GM23338 (cell line): ENCODE data around the gene NR3C1. TPM values are rescaled to one million over a fixed set of nuclear protein-coding genes. Genes with fewer than 3 reads are reported as not detected.

ENCODE experiments used
- ATAC-seq: fragments of 200-7000 bp; cut with Tn5 transposase; 3 replicates; pipeline ENCODE4 v1.9.1; 2020
- DNase-seq: peaks from one replicate; pipeline ENCODE4 v3.0.0-alpha.2; 2015; ENCODE audit warnings: low spot score
- H2AFZ ChIP-seq: fragments of 200-600 bp; sonication (generic); 2 replicates; pipeline ENCODE4 v1.8.0; 2016; ENCODE audit warnings: antibody characterized with exemption, mild to moderate bottlenecking, moderate library complexity
- H3F3A ChIP-seq: fragments of 200-600 bp; sonication (generic); replicated peaks from 2 replicates; pipeline ENCODE4 v1.8.0; 2017; ENCODE audit warnings: antibody characterized with exemption, mixed run types, low read depth
- H3K27ac ChIP-seq: fragments of 200-600 bp; sonication (generic); 2 replicates; pipeline ENCODE4 v1.6.1; 2016; ENCODE audit warnings: low read depth
- H3K27me3 ChIP-seq: fragments of 200-600 bp; sonication (generic); 2 replicates; pipeline ENCODE4 v1.8.0; 2016; ENCODE audit warnings: mild to moderate bottlenecking, mixed run types, moderate library complexity; ENCODE audit not compliant: insufficient read depth
- H3K36me3 ChIP-seq: fragments of 200-600 bp; sonication (generic); 2 replicates; pipeline ENCODE4 v1.8.0; 2016; ENCODE audit warnings: mild to moderate bottlenecking; ENCODE audit not compliant: insufficient read depth
- H3K4me1 ChIP-seq: fragments of 200-600 bp; sonication (generic); 2 replicates; pipeline ENCODE4 v1.8.0; 2016; ENCODE audit warnings: mild to moderate bottlenecking, moderate library complexity; ENCODE audit not compliant: insufficient read depth
- H3K4me2 ChIP-seq: fragments of 200-600 bp; sonication (generic); 2 replicates; pipeline ENCODE4 v1.7.1; 2017; ENCODE audit warnings: mixed run types
- H3K4me3 ChIP-seq: fragments of 200-600 bp; sonication (generic); 2 replicates; pipeline ENCODE4 v1.6.1; 2016; ENCODE audit warnings: mixed run types
- H3K79me2 ChIP-seq: fragments of 200-600 bp; sonication (generic); replicated peaks from 2 replicates; pipeline ENCODE4 v1.8.0; 2017; ENCODE audit warnings: mild to moderate bottlenecking; ENCODE audit not compliant: insufficient read depth
- H3K9me2 ChIP-seq: fragments of 200-600 bp; sonication (generic); 2 replicates; pipeline ENCODE4 v1.8.0; 2017; ENCODE audit not compliant: insufficient read depth
- H4K20me1 ChIP-seq: fragments of 200-600 bp; sonication (generic); replicated peaks from 2 replicates; pipeline ENCODE4 v1.8.0; 2017; ENCODE audit warnings: mild to moderate bottlenecking; ENCODE audit not compliant: insufficient read depth
- H3K27ac Mint-ChIP-seq: 2 replicates; pipeline ENCODE4 v1.8.0; 2020; ENCODE audit warnings: inconsistent platforms, mild to moderate bottlenecking, moderate library complexity, mixed read lengths
- H3K27me3 Mint-ChIP-seq: 3 replicates; pipeline ENCODE4 v1.8.0; 2022; ENCODE audit warnings: low read depth, mild to moderate bottlenecking, moderate library complexity, mixed read lengths, inconsistent platforms; ENCODE audit not compliant: insufficient read depth, poor library complexity
- H3K36me3 Mint-ChIP-seq: 3 replicates; pipeline ENCODE4 v1.8.0; 2021; ENCODE audit warnings: low read depth, mild to moderate bottlenecking, inconsistent platforms, moderate library complexity, mixed read lengths
- H3K4me1 Mint-ChIP-seq: 3 replicates; pipeline ENCODE4 v1.8.0; 2020; ENCODE audit warnings: mild to moderate bottlenecking, inconsistent platforms, mixed read lengths
- H3K4me3 Mint-ChIP-seq: 3 replicates; pipeline ENCODE4 v1.8.0; 2021; ENCODE audit warnings: moderate library complexity, mild to moderate bottlenecking, inconsistent platforms, mixed read lengths
- H3K9me3 Mint-ChIP-seq: 3 replicates; pipeline ENCODE4 v1.8.0; 2020; ENCODE audit warnings: moderate library complexity, mild to moderate bottlenecking, inconsistent platforms, mixed read lengths
- CREB1 ChIP-seq: fragments of 250-450 bp; sonication (Bioruptor Pico); IDR thresholded peaks from 2 replicates; pipeline ENCODE4 v1.5.0; 2020; ENCODE audit warnings: low read depth, mild to moderate bottlenecking, moderate library complexity
- EZH2 ChIP-seq: fragments of 200-600 bp; sonication (generic); IDR thresholded peaks from one replicate; pipeline ENCODE4 v1.8.0; 2017; ENCODE audit warnings: antibody characterized with exemption, mild to moderate bottlenecking, low read depth; ENCODE audit not compliant: unreplicated experiment
- EZH2phosphoT487 ChIP-seq: fragments of 200-600 bp; sonication (generic); IDR thresholded peaks from one replicate; pipeline ENCODE4 v1.8.1; 2018; ENCODE audit warnings: antibody characterized with exemption; ENCODE audit not compliant: unreplicated experiment
- JUNB ChIP-seq: IDR thresholded peaks from one replicate; pipeline ENCODE4 v1.6.1; 2016; ENCODE audit warnings: antibody characterized with exemption; ENCODE audit not compliant: unreplicated experiment
- NANOG ChIP-seq: IDR thresholded peaks from 2 replicates; pipeline ENCODE4 v1.6.1; 2016; ENCODE audit warnings: antibody characterized with exemption, borderline replicate concordance
- POLR2AphosphoS5 ChIP-seq: IDR thresholded peaks from 2 replicates; pipeline ENCODE4 v1.6.1; 2016; ENCODE audit warnings: antibody characterized with exemption, low read depth
- STAT1 ChIP-seq: IDR thresholded peaks from one replicate; pipeline ENCODE4 v1.6.1; 2016; ENCODE audit warnings: antibody characterized with exemption; ENCODE audit not compliant: unreplicated experiment
- ZNF114 ChIP-seq: fragments of 250-450 bp; sonication (Bioruptor Pico); IDR thresholded peaks from 2 replicates; pipeline ENCODE4 v1.5.0; 2020; ENCODE audit warnings: mild to moderate bottlenecking, moderate library complexity
- ZNF331 ChIP-seq: fragments of 250-450 bp; sonication (Bioruptor Pico); IDR thresholded peaks from 2 replicates; pipeline ENCODE4 v1.5.0; 2020; ENCODE audit warnings: low read depth, mild to moderate bottlenecking, moderate library complexity
- polyA plus RNA-seq: library from polyadenylated mRNA; unstranded; fragments of >200 nt; fragmentation: Nextera tagmentation; extraction: Ambion mirVana; gene quantifications from 2 replicates; pipeline ENCODE4 v1.2.1, GENCODE V29; 2016
- total RNA-seq: library from RNA; depleted of rRNA; stranded (reverse); fragments of >200 nt; shearing (Covaris generic); gene quantifications from 2 replicates; pipeline ENCODE4 v1.2.3, GENCODE V29; 2014
- TF ChIP-seq, protein P1 (sequence below): IDR thresholded peaks from one replicate; pipeline ENCODE4 v1.6.1; 2018; ENCODE audit warnings: antibody characterized with exemption; ENCODE audit not compliant: unreplicated experiment
- TF ChIP-seq, protein P2 (sequence below): IDR thresholded peaks from 2 replicates; pipeline ENCODE4 v1.6.1; 2016; ENCODE audit warnings: antibody characterized with exemption
- TF ChIP-seq, protein P3 (sequence below), 2 experiments: fragments of 200-600 bp in 1 of 2; sonication (generic) in 1 of 2; conservative IDR thresholded peaks; 2 replicates each; pipeline versions ENCODE4 v1.5.1 to v1.6.1; 2016 to 2017; ENCODE audit warnings: antibody characterized with exemption in 2 of 2, low read depth in 2 of 2, mild to moderate bottlenecking in 2 of 2, moderate library complexity in 1 of 2
- TF ChIP-seq, protein P4 (sequence below): fragments of 250-450 bp; sonication (Bioruptor Pico); IDR thresholded peaks from 2 replicates; pipeline ENCODE4 v1.5.0; 2020; ENCODE audit warnings: mild to moderate bottlenecking, moderate library complexity

Gene NR3C1
- total and polyA plus RNA-seq, 2 experiments from 2014 or later: 1.2 to 4.6 TPM

DNA sequence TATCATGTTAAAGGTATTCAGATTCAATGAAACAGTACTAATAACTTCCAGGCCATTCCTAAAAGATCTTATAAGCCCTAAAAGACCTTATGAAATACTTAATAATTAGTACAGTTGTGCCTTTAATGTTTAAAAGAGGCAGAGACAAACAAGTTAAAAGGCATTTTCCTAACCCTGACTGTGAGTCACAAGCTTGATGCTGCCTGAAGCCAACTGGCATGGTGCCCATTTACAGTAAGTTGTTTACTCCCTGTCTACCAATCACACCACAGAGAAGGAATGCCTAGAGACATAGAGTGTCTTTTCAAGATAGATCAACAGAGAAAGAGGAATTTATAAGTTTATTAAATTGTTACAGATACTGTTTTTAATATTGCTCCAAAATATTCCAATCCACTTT lies 47.8 kb downstream of the NR3C1 start:
- Histone ChIP-seq H4K20me1 (no peaks in the 10 kb centered on the region), H3K4me1 (no peaks in the 10 kb centered on the region), H3K4me3 (no peak overlapping the region), H3K27me3 (no peaks in the 10 kb centered on the region), H3K36me3 (no peaks in the 10 kb centered on the region), H3K27ac (no peak overlapping the region), H3K9me2 (no peaks in the 10 kb centered on the region; the same call in 1 of the 2 replicates), H3K79me2 (no peaks in the 10 kb centered on the region), H3F3A (no peaks in the 10 kb centered on the region), H3K4me2 (no peak overlapping the region), H2AFZ (no peak overlapping the region)
- Mint-ChIP-seq H3K4me1 (peaks cover 8% of the 10 kb centered on the region), H3K4me3 (no peak overlapping the region), H3K36me3 (no peaks in the 10 kb centered on the region), H3K9me3 (no peaks in the 10 kb centered on the region), H3K27ac (no peak overlapping the region), H3K27me3 (peaks cover 1% of the 10 kb centered on the region)
- TF ChIP-seq STAT1 (no peak), ZNF331 (CRISPR knock-in tag) (no peak), EZH2 (no peak), JUNB (no peak), ZNF114 (CRISPR knock-in tag) (no peak), POLR2AphosphoS5 (no peak), EZH2phosphoT487 (no peak), CREB1 (CRISPR knock-in tag) (no peak), NANOG (no peak)
- TF ChIP-seq, protein P1, sequence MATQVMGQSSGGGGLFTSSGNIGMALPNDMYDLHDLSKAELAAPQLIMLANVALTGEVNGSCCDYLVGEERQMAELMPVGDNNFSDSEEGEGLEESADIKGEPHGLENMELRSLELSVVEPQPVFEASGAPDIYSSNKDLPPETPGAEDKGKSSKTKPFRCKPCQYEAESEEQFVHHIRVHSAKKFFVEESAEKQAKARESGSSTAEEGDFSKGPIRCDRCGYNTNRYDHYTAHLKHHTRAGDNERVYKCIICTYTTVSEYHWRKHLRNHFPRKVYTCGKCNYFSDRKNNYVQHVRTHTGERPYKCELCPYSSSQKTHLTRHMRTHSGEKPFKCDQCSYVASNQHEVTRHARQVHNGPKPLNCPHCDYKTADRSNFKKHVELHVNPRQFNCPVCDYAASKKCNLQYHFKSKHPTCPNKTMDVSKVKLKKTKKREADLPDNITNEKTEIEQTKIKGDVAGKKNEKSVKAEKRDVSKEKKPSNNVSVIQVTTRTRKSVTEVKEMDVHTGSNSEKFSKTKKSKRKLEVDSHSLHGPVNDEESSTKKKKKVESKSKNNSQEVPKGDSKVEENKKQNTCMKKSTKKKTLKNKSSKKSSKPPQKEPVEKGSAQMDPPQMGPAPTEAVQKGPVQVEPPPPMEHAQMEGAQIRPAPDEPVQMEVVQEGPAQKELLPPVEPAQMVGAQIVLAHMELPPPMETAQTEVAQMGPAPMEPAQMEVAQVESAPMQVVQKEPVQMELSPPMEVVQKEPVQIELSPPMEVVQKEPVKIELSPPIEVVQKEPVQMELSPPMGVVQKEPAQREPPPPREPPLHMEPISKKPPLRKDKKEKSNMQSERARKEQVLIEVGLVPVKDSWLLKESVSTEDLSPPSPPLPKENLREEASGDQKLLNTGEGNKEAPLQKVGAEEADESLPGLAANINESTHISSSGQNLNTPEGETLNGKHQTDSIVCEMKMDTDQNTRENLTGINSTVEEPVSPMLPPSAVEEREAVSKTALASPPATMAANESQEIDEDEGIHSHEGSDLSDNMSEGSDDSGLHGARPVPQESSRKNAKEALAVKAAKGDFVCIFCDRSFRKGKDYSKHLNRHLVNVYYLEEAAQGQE: no peak
- TF ChIP-seq, protein P2, sequence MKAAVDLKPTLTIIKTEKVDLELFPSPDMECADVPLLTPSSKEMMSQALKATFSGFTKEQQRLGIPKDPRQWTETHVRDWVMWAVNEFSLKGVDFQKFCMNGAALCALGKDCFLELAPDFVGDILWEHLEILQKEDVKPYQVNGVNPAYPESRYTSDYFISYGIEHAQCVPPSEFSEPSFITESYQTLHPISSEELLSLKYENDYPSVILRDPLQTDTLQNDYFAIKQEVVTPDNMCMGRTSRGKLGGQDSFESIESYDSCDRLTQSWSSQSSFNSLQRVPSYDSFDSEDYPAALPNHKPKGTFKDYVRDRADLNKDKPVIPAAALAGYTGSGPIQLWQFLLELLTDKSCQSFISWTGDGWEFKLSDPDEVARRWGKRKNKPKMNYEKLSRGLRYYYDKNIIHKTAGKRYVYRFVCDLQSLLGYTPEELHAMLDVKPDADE: no peak
- TF ChIP-seq, protein P3, sequence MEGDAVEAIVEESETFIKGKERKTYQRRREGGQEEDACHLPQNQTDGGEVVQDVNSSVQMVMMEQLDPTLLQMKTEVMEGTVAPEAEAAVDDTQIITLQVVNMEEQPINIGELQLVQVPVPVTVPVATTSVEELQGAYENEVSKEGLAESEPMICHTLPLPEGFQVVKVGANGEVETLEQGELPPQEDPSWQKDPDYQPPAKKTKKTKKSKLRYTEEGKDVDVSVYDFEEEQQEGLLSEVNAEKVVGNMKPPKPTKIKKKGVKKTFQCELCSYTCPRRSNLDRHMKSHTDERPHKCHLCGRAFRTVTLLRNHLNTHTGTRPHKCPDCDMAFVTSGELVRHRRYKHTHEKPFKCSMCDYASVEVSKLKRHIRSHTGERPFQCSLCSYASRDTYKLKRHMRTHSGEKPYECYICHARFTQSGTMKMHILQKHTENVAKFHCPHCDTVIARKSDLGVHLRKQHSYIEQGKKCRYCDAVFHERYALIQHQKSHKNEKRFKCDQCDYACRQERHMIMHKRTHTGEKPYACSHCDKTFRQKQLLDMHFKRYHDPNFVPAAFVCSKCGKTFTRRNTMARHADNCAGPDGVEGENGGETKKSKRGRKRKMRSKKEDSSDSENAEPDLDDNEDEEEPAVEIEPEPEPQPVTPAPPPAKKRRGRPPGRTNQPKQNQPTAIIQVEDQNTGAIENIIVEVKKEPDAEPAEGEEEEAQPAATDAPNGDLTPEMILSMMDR (conservative IDR thresholded peaks at IDR 0.05; ENCODE audit: low read depth in 2 of 2): no peak
- TF ChIP-seq, protein P4, sequence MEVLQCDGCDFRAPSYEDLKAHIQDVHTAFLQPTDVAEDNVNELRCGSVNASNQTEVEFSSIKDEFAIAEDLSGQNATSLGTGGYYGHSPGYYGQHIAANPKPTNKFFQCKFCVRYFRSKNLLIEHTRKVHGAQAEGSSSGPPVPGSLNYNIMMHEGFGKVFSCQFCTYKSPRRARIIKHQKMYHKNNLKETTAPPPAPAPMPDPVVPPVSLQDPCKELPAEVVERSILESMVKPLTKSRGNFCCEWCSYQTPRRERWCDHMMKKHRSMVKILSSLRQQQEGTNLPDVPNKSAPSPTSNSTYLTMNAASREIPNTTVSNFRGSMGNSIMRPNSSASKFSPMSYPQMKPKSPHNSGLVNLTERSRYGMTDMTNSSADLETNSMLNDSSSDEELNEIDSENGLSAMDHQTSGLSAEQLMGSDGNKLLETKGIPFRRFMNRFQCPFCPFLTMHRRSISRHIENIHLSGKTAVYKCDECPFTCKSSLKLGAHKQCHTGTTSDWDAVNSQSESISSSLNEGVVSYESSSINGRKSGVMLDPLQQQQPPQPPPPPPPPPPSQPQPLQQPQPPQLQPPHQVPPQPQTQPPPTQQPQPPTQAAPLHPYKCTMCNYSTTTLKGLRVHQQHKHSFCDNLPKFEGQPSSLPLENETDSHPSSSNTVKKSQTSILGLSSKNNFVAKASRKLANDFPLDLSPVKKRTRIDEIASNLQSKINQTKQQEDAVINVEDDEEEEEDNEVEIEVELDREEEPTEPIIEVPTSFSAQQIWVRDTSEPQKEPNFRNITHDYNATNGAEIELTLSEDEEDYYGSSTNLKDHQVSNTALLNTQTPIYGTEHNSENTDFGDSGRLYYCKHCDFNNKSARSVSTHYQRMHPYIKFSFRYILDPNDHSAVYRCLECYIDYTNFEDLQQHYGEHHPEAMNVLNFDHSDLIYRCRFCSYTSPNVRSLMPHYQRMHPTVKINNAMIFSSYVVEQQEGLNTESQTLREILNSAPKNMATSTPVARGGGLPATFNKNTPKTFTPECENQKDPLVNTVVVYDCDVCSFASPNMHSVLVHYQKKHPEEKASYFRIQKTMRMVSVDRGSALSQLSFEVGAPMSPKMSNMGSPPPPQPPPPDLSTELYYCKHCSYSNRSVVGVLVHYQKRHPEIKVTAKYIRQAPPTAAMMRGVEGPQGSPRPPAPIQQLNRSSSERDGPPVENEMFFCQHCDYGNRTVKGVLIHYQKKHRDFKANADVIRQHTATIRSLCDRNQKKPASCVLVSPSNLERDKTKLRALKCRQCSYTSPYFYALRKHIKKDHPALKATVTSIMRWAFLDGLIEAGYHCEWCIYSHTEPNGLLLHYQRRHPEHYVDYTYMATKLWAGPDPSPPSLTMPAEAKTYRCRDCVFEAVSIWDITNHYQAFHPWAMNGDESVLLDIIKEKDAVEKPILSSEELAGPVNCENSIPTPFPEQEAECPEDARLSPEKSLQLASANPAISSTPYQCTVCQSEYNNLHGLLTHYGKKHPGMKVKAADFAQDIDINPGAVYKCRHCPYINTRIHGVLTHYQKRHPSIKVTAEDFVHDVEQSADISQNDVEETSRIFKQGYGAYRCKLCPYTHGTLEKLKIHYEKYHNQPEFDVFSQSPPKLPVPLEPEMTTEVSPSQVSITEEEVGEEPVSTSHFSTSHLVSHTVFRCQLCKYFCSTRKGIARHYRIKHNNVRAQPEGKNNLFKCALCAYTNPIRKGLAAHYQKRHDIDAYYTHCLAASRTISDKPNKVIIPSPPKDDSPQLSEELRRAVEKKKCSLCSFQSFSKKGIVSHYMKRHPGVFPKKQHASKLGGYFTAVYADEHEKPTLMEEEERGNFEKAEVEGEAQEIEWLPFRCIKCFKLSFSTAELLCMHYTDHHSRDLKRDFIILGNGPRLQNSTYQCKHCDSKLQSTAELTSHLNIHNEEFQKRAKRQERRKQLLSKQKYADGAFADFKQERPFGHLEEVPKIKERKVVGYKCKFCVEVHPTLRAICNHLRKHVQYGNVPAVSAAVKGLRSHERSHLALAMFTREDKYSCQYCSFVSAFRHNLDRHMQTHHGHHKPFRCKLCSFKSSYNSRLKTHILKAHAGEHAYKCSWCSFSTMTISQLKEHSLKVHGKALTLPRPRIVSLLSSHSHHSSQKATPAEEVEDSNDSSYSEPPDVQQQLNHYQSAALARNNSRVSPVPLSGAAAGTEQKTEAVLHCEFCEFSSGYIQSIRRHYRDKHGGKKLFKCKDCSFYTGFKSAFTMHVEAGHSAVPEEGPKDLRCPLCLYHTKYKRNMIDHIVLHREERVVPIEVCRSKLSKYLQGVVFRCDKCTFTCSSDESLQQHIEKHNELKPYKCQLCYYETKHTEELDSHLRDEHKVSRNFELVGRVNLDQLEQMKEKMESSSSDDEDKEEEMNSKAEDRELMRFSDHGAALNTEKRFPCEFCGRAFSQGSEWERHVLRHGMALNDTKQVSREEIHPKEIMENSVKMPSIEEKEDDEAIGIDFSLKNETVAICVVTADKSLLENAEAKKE: no peak
- DNase-seq (no peak), ATAC-seq (no peak)
